AG04449 (cell line): ENCODE data around the gene DNAJC1.
"Not testable (repeated sequence)": the region's sequence is repeated elsewhere in the genome, so short reads cannot be mapped to it uniquely, and the experiment has no call there.

Experiments used
- CTCF ChIA-PET: fragments of 350-600 bp; formaldehyde crosslinking; extraction: SDS; loops from one replicate; lab custom pipeline; 2021; ENCODE audit warnings: antibody characterized with exemption; lab: Yijun Ruan, JAX
- POLR2A ChIA-PET: fragments of 400-600, 350-600 bp; formaldehyde crosslinking; extraction: SDS; loops from one replicate; lab custom pipeline; 2020; ENCODE audit warnings: antibody characterized with exemption, inconsistent platforms; lab: Yijun Ruan, JAX
- DNase-seq: peaks from one replicate; pipeline ENCODE4 v3.0.0-alpha.2; 2010; ENCODE audit warnings: low read depth, low spot score
- H3K4me3 ChIP-seq: 2 replicates; pipeline ENCODE4 v1.5.1; 2011; ENCODE audit warnings: low read depth, mild to moderate bottlenecking, control low read depth, low read length
- TF ChIP-seq, protein P1 (sequence below): IDR thresholded peaks from one replicate; pipeline ENCODE4 v1.5.1; 2011; ENCODE audit warnings: mild to moderate bottlenecking, moderate library complexity, low read length, control low read depth, inconsistent platforms; ENCODE audit not compliant: insufficient read depth; ENCODE audit errors: missing control alignments

DNAJC1 gene

DNA sequence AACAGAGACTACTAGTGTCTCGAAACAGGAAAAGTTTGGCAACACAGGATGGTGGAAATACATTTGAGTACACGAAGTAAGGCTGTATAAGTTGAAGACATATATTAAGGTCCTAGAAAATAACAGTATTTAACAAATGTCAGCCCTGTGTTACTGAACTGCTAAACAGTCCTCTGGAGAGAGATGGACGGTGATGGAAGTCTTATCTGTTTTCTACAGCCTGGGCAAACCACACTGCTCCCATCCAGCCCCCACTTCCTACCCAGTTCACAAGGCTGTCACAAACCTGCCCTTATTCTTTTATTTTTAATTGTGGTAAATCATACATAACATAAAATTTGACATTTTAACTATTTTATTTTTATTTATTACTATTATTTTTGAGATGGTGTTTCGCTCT is 179.1 kb downstream of the DNAJC1 start:
- ChIA-PET CTCF (no interaction called here), POLR2A (no interaction called here)
- DNase-seq, result no peak
- no peak overlapping the region for H3K4me3 ChIP-seq
- TF ChIP-seq, protein P1, sequence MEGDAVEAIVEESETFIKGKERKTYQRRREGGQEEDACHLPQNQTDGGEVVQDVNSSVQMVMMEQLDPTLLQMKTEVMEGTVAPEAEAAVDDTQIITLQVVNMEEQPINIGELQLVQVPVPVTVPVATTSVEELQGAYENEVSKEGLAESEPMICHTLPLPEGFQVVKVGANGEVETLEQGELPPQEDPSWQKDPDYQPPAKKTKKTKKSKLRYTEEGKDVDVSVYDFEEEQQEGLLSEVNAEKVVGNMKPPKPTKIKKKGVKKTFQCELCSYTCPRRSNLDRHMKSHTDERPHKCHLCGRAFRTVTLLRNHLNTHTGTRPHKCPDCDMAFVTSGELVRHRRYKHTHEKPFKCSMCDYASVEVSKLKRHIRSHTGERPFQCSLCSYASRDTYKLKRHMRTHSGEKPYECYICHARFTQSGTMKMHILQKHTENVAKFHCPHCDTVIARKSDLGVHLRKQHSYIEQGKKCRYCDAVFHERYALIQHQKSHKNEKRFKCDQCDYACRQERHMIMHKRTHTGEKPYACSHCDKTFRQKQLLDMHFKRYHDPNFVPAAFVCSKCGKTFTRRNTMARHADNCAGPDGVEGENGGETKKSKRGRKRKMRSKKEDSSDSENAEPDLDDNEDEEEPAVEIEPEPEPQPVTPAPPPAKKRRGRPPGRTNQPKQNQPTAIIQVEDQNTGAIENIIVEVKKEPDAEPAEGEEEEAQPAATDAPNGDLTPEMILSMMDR, result no peak

DNA sequence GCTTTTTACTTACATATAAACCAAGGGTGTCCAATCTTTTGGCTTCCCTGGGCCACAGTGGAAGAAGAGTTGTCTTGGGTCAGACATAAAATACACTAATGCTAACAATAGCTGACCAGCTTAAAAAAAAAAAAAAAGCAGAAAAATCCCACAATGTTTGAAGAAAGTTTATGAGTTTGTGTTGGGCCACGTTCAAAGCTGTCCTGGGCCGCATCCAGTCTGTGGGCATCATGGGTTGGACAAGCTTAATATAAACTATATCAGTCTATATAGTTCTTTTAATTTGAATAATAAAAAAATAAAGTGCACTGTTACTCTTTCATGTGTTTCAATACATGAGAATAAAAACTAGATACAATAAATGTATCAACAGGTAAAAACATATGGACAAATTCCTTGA is 179.9 kb downstream of the DNAJC1 start:
- ChIA-PET POLR2A (interaction anchor here (0.6 kb wide), 1 partner anchor 582 kb away, joined by 3 read pairs; no protein-coding TSS in a partner anchor), CTCF (no interaction called here)
- TF ChIP-seq, protein P1, result no peak
- no peak for DNase-seq
- H3K4me3 ChIP-seq, result no peak overlapping the region

DNA sequence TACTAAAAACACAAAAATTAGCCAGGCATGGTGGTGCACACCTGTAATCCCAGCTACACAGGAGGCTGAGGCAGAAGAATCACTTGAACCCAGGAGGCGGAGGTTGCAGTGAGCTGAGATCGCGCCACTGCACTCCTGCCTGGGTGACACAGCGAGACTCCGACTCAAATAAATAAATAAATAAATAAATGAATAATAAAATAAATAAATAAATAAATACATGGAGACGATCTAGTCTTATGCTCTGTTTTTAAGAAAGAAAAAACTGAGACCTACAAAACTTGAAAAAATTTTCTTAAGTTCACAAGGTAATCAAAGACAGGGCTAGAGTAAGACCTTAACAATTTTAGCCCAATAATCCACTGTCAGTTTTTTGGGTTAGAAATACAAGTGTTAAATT is 181.3 kb downstream of the DNAJC1 start:
- H3K4me3 ChIP-seq, POLR2A ChIA-PET, CTCF ChIA-PET, DNase-seq: not testable (repeated sequence)

DNA sequence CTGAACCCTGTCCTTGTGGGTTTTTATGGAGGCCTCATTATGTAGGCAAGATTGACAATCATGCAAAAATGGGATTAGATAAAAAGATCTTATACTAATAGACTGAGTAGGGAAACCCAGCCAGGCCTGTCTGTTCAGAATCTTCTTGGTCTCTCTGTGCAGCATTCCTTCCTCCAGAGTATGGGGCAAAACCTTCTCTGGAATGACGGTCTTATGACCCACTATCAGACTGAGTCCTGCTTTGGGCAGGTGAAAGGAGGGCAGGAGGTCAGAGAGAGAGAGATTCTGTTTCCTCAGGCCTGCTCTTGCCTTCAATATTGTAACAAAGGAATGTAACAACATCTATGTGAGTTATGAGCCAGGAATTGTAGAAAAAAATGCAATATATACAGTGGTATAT is 182.6 kb downstream of the DNAJC1 start:
- TF ChIP-seq, protein P1, result no peak
- ChIA-PET POLR2A (no interaction called here), CTCF (no interaction called here)
- DNase-seq, result no peak
- no peak overlapping the region for H3K4me3 ChIP-seq

DNA sequence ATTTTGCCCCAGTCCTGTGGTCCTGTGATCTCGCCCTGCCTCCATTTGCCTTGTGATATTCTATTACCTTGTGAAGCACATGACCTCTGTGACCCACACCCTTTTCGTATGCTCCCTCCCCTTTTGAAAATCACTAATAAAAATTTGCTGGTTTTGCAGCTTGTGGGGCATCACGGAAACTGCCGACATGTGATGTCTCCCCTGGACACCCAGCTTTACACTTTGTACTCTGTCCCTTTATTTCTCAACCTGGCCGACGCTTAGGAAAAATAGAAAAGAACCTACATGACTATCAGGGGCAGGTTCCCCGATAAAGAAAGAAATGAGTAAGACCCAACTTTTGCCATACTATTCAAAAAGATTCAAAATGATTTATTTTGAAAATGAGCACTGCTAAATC is 185.1 kb downstream of the DNAJC1 start:
- POLR2A ChIA-PET, H3K4me3 ChIP-seq, CTCF ChIA-PET, DNase-seq: not testable (repeated sequence)

DNA sequence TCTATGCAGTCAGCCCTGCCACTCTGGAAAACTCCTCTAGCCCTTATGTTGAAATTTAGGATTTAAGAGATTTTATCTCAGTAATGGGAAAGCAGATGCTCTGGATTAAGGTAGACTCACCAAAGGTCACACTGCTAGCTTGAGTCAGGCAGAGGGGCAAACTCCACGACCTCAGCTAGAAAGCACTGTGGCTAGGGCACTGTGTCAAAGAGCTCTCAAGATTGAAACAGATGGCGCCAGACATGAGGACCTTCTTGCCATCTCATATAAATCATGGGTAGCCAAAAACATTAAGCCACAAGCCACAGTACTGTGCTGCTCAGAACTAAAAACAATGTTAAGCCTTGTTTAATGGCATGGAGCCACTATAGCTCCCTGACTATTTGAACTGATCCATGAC is 188.7 kb downstream of the DNAJC1 start:
- H3K4me3 ChIP-seq, result no peak overlapping the region
- CTCF ChIA-PET, result interaction anchor here (1.2 kb wide), 1 partner anchor 10 kb away, joined by 3 read pairs; no protein-coding TSS in a partner anchor
- DNase-seq, result no peak
- POLR2A ChIA-PET, result interaction anchor here (0.7 kb wide), 1 partner anchor 30 kb away, joined by 3 read pairs; no protein-coding TSS in a partner anchor
- TF ChIP-seq, protein P1, result no peak

DNA sequence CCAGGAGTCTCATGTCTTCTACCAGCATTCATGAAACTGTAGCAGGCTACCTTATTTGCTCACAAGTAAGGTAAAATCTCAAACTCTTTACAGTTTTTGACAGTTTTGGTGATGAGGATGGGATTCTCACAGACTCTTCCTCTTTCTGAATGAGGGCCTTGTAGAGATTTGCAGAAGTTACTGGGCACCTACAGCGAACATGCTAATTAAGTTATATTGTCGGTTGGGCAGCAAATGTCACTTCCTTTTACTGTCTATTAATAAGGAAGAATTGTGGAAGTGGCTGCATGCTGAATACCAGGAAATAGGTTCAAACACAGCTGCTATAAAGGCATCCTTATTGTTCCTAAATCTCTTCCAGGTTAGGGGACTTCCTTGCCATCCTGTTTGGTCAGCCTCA is 189.6 kb downstream of the DNAJC1 start:
- POLR2A ChIA-PET, result no interaction called here
- CTCF ChIA-PET, result no interaction called here
- no peak for DNase-seq
- no peak overlapping the region for H3K4me3 ChIP-seq
- TF ChIP-seq, protein P1, result no peak

DNA sequence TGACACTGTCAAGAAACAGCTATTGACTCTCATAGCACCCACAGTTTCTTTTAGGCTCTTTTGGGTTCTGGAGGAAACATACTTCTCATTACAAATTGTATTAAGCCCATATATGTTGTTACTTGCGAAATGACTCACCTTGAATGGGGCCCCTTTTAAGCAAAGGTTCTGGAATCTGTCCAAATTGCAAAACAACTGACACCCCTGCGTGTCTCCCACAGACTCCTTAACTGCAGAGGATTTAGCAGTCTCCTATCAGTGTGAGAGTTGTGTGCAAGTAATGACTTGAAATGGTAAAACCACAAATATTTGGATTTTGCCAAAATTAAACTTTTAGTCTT is 192.3 kb downstream of the DNAJC1 start:
- no peak for DNase-seq
- POLR2A ChIA-PET, result no interaction called here
- CTCF ChIA-PET, result no interaction called here
- H3K4me3 ChIP-seq, result no peak overlapping the region
- TF ChIP-seq, protein P1, result no peak
